Astrocyte (in vitro differentiated cells and primary cell): Measurements from ENCODE around the gene EP300.

Experiments used
- CTCF ChIP-seq: IDR thresholded peaks from 2 replicates; pipeline ENCODE4 v1.5.1; 2011; ENCODE audit warnings: low read depth, mild to moderate bottlenecking, inconsistent platforms, low read length, moderate library complexity; ENCODE audit not compliant: insufficient read depth
- EZH2 ChIP-seq: IDR thresholded peaks from 2 replicates; pipeline ENCODE4 v1.6.1; 2012; ENCODE audit warnings: mild to moderate bottlenecking, low read length, inconsistent platforms; ENCODE audit not compliant: insufficient read depth

- TF ChIP-seq EZH2 (no peak), CTCF (no peak)
These were observed 1.7 kb downstream of the EP300 start for GRCh38 chr22:41094041-41094593.
